HCT116 (cell line): Measurements from ENCODE around the gene STPG1. TPM values are rescaled to one million over a fixed set of nuclear protein-coding genes. Genes with fewer than 3 reads are reported as not detected.

Experiments used
- ATAC-seq: fragments of 200-7000 bp; cut with Tn5 transposase; 2 replicates; pipeline ENCODE4 v1.9.1; 2020; ENCODE audit warnings: mild to moderate bottlenecking, moderate library complexity
- BruUV-seq: library from RNA; stranded (reverse); fragments of 400-500 nt; replicated peaks from 2 replicates; lab custom pipeline; 2021; lab: Mats Ljungman, UMichigan
- CTCF ChIA-PET: fragments of 300-600 bp; sonication (Branson Sonifier 250); formaldehyde crosslinking; loops from one replicate; lab custom pipeline; 2021; ENCODE audit warnings: antibody characterized with exemption; lab: Charles Lee
- POLR2A ChIA-PET: fragments of 300-600, 350-600 bp; sonication (Branson Sonifier 250); formaldehyde crosslinking; loops from one replicate; lab custom pipeline; 2021; ENCODE audit warnings: antibody characterized with exemption; lab: Charles Lee
- RAD21 ChIA-PET, 2 experiments: fragments of 300-600 bp; sonication (Branson Sonifier 250); formaldehyde crosslinking; loops; one replicate each; lab custom pipeline; 2023; ENCODE audit warnings: low total read pairs in 2 of 2; ENCODE audit not compliant: uncharacterized antibody in 2 of 2, unreplicated experiment in 2 of 2, low non-redundant PET in 1 of 2; lab: Charles Lee
- DNase-seq: peaks from one replicate; pipeline ENCODE4 v3.0.0-alpha.2; 2010; ENCODE audit warnings: low read depth, low spot score
- H2AFZ ChIP-seq: fragments of 200-600 bp; shearing (Covaris generic), sonication (generic); 2 replicates; pipeline ENCODE4 v1.6.1; 2017; ENCODE audit warnings: low read depth, mixed run types, mixed read lengths, antibody characterized with exemption, low read length; ENCODE audit not compliant: poor library complexity, severe bottlenecking
- H3K27ac ChIP-seq: 2 replicates; pipeline ENCODE4 v1.5.1; 2012; ENCODE audit warnings: low read depth, low read length
- H3K27me3 ChIP-seq: fragments of 200-600 bp; sonication (generic); 2 replicates; pipeline ENCODE4 v1.6.1; 2016; ENCODE audit warnings: mixed run types, low read length, mixed read lengths; ENCODE audit not compliant: insufficient read depth
- H3K36me3 ChIP-seq, 2 experiments: fragments of 200-500 bp in 1 of 2; fragments of 200-600 bp in 1 of 2; sonication (Bioruptor generic) in 1 of 2; sonication (generic) in 1 of 2; 2 replicates each; pipeline versions ENCODE4 v1.5.1 to v1.6.1; 2014 to 2016; ENCODE audit warnings: low read length in 2 of 2, inconsistent platforms in 1 of 2, mixed read lengths in 1 of 2, mixed run types in 1 of 2; ENCODE audit not compliant: insufficient read depth in 2 of 2, control insufficient read depth in 1 of 2
- H3K4me1 ChIP-seq, 2 experiments: fragments of 200-600 bp in 1 of 2; sonication (generic) in 1 of 2; 2 replicates each; pipeline versions ENCODE4 v1.5.1 to v1.6.1; 2012 to 2017; ENCODE audit warnings: low read length in 2 of 2, inconsistent platforms in 1 of 2, mild to moderate bottlenecking in 1 of 2, mixed read lengths in 1 of 2, mixed run types in 1 of 2, moderate library complexity in 1 of 2; ENCODE audit not compliant: insufficient read depth in 2 of 2, control insufficient read depth in 1 of 2
- H3K4me2 ChIP-seq: fragments of 200-600 bp; sonication (generic); 2 replicates; pipeline ENCODE4 v1.6.1; 2017; ENCODE audit warnings: mixed run types, low read length, mixed read lengths
- H3K4me3 ChIP-seq, 2 experiments: fragments of 200-600 bp in 1 of 2; sonication (generic) in 1 of 2; replicated peaks in 1 of 2; 2 replicates each; pipeline ENCODE4 v1.5.1; 2011 to 2016; ENCODE audit warnings: low read length in 2 of 2, control low read depth in 1 of 2, low read depth in 1 of 2, mild to moderate bottlenecking in 1 of 2, mixed read lengths in 1 of 2, mixed run types in 1 of 2
- H3K79me2 ChIP-seq: fragments of 200-600 bp; sonication (generic); 2 replicates; pipeline ENCODE4 v1.6.1; 2017; ENCODE audit warnings: mild to moderate bottlenecking, mixed run types, low read length, moderate library complexity, mixed read lengths; ENCODE audit not compliant: insufficient read depth
- H3K9ac ChIP-seq: fragments of 200-600 bp; sonication (generic); 2 replicates; pipeline ENCODE4 v1.6.1; 2016; ENCODE audit warnings: low read length, mixed read lengths
- H3K9me2 ChIP-seq: fragments of 200-600 bp; sonication (generic), shearing (Covaris generic); 2 replicates; pipeline ENCODE4 v1.6.1; 2017; ENCODE audit warnings: mixed run types, mild to moderate bottlenecking, moderate library complexity; ENCODE audit not compliant: insufficient read depth
- H3K9me3 ChIP-seq, 2 experiments: fragments of 200-500 bp in 1 of 2; fragments of 200-600 bp in 1 of 2; sonication (Bioruptor generic) in 1 of 2; sonication (generic) in 1 of 2; 2 replicates each; pipeline ENCODE4 v1.6.1; 2014 to 2017; ENCODE audit warnings: low read length in 2 of 2, mixed read lengths in 2 of 2, inconsistent platforms in 1 of 2, low read depth in 1 of 2, mild to moderate bottlenecking in 1 of 2, mixed run types in 1 of 2, moderate library complexity in 1 of 2; ENCODE audit not compliant: control insufficient read depth in 1 of 2, insufficient read depth in 1 of 2
- H4K20me1 ChIP-seq: fragments of 200-600 bp; sonication (generic), shearing (Covaris generic); 2 replicates; pipeline ENCODE4 v1.6.1; 2017; ENCODE audit warnings: mixed run types, mild to moderate bottlenecking, moderate library complexity; ENCODE audit not compliant: insufficient read depth
- CBX3 ChIP-seq: IDR thresholded peaks from 2 replicates; pipeline ENCODE4 v1.6.1; 2012; ENCODE audit warnings: low read depth
- CEBPB ChIP-seq: IDR thresholded peaks from 2 replicates; pipeline ENCODE4 v1.6.1; 2012; ENCODE audit warnings: low read depth
- CTCF ChIP-seq, 3 experiments: fragments of 200-600 bp in 1 of 3; sonication (generic) in 1 of 3; IDR thresholded peaks in 2 of 3; conservative IDR thresholded peaks in 1 of 3; 2 replicates each; pipeline ENCODE4 v1.5.1; 2012 to 2017; ENCODE audit warnings: low read depth in 2 of 3, low read length in 2 of 3, antibody characterized with exemption in 1 of 3, borderline replicate concordance in 1 of 3, control low read depth in 1 of 3, mild to moderate bottlenecking in 1 of 3, mixed read lengths in 1 of 3, mixed run types in 1 of 3, moderate library complexity in 1 of 3; ENCODE audit not compliant: insufficient read depth in 1 of 3
- EGR1 ChIP-seq: IDR thresholded peaks from 2 replicates; pipeline ENCODE4 v1.6.1; 2012; ENCODE audit warnings: low read depth
- EZH2phosphoT487 ChIP-seq: fragments of 200-600 bp; IDR thresholded peaks from 2 replicates; pipeline ENCODE4 v1.6.1; 2018; ENCODE audit warnings: antibody characterized with exemption, borderline replicate concordance
- FOSL1 ChIP-seq: IDR thresholded peaks from 2 replicates; pipeline ENCODE4 v1.6.1; 2012; ENCODE audit warnings: low read depth
- MAX ChIP-seq: IDR thresholded peaks from 2 replicates; pipeline ENCODE4 v1.6.1; 2012
- POLR2A ChIP-seq: IDR thresholded peaks from 2 replicates; pipeline ENCODE4 v1.7.0; 2011; ENCODE audit warnings: borderline replicate concordance; ENCODE audit not compliant: insufficient read depth, insufficient read length; ENCODE audit errors: extremely low read depth
- RAD21 ChIP-seq: IDR thresholded peaks from 2 replicates; pipeline ENCODE4 v1.6.1; 2012; ENCODE audit warnings: low read depth, mild to moderate bottlenecking
- REST ChIP-seq: IDR thresholded peaks from 2 replicates; pipeline ENCODE4 v1.6.1; 2012; ENCODE audit warnings: low read depth
- SIN3A ChIP-seq: IDR thresholded peaks from 2 replicates; pipeline ENCODE4 v1.6.1; 2012; ENCODE audit warnings: low read depth
- TCF7L2 ChIP-seq: IDR thresholded peaks from 2 replicates; pipeline ENCODE4 v1.7.0; 2011; ENCODE audit warnings: borderline replicate concordance, inconsistent platforms; ENCODE audit not compliant: insufficient read depth, insufficient read length; ENCODE audit errors: extremely low read depth
- YY1 ChIP-seq: IDR thresholded peaks from 2 replicates; pipeline ENCODE4 v1.6.1; 2011; ENCODE audit warnings: low read length, low read depth, moderate library complexity, mild to moderate bottlenecking; ENCODE audit not compliant: insufficient replicate concordance; ENCODE audit errors: extremely low read depth
- ZFX ChIP-seq: fragments of 450-650 bp; IDR thresholded peaks from 2 replicates; pipeline ENCODE4 v1.6.1; 2017
- ZNF274 ChIP-seq: fragments of 200-500 bp; sonication (Bioruptor generic); IDR thresholded peaks from 2 replicates; pipeline ENCODE4 v1.6.1; 2014; ENCODE audit warnings: mild to moderate bottlenecking, low read depth, low read length, inconsistent platforms
- intact Hi-C: fragments of 100-400 bp; cut with micrococcal nuclease; formaldehyde crosslinking; loops from 2 replicates; pipeline ENCODE4 v1.10.0; 2022
- total RNA-seq: library from RNA; stranded (reverse); gene quantifications from one replicate; pipeline ENCODE4 v1.2.1, GENCODE V29; 2021; ENCODE audit not compliant: unreplicated experiment

The STPG1 gene
- total RNA-seq, 1 experiment from 2014 or later = 13.4 TPM

- CTCF ChIA-PET = interaction anchor here (1.3 to 1.7 kb wide), 2 partner anchors 11 to 75 kb away, joined by 3 to 4 read pairs; no protein-coding TSS in a partner anchor
- H3K9me3 ChIP-seq = no peaks in the 10 kb centered on the region
- RAD21 ChIA-PET = no interaction called here
- peaks cover 33 to 60% of the 10 kb centered on the region in 2 experiments for H3K4me1 ChIP-seq
- peaks cover 29% of the 10 kb centered on the region for H3K27me3 ChIP-seq
- TF ChIP-seq CTCF (IDR thresholded peaks at IDR 0.05 in 2 of 3, conservative IDR thresholded peaks at IDR 0.05 in 1 of 3; ENCODE audit: borderline replicate concordance in 1 of 3, insufficient read depth in 1 of 3, low read depth in 2 of 3, low read length in 2 of 3) = peak; percentile 20 to 38 (median 30); a peak in 4 of 6 replicates
- no peak for TF ChIP-seq MAX
- no peak for TF ChIP-seq EZH2phosphoT487
- TF ChIP-seq RAD21 = peak; percentile 32; the same call in 1 of the 2 replicates
- TF ChIP-seq POLR2A = no peak
- TF ChIP-seq YY1 = no peak
- no peak for TF ChIP-seq ZNF274
- TF ChIP-seq, all 23 proteins: peak for 2
- Histone ChIP-seq H4K20me1 (no peaks in the 10 kb centered on the region), H3K9me2 (no peaks in the 10 kb centered on the region), H2AFZ (no peak overlapping the region), H3K36me3 (no peaks in the 10 kb centered on the region), H3K4me3 (no peak overlapping the region), H3K9ac (no peak overlapping the region), H3K79me2 (no peaks in the 10 kb centered on the region), H3K4me2 (peak overlapping the region; percentile 52), H3K27ac (no peak overlapping the region)
- POLR2A ChIA-PET = no interaction called here
- BruUV-seq = no TSS peak
- ATAC-seq (peak; percentile 39; the same call in 1 of the 2 replicates), DNase-seq (no peak)
- intact Hi-C loops = no loop called here
Observed at GRCh38 chr1:24316645-24317044, 96.9 kb downstream of the STPG1 start.

- intact Hi-C loops = no loop called here
- DNase-seq (no peak), ATAC-seq (no peak)
- CTCF ChIA-PET = no interaction called here
- Histone ChIP-seq H3K36me3 (no peaks in the 10 kb centered on the region), H2AFZ (no peak overlapping the region), H3K27ac (no peak overlapping the region), H3K9me3 (no peaks in the 10 kb centered on the region), H3K79me2 (no peaks in the 10 kb centered on the region), H4K20me1 (no peaks in the 10 kb centered on the region), H3K9me2 (no peaks in the 10 kb centered on the region), H3K27me3 (peaks cover 30% of the 10 kb centered on the region), H3K9ac (no peak overlapping the region), H3K4me1 (peaks cover 22 to 48% of the 10 kb centered on the region in 2 experiments), H3K4me3 (no peak overlapping the region), H3K4me2 (peak overlapping the region; percentile 1; the same call in 1 of the 2 replicates)
- RAD21 ChIA-PET = no interaction called here
- POLR2A ChIA-PET = no interaction called here
- no TSS peak for BruUV-seq
- TF ChIP-seq CEBPB (no peak), FOSL1 (no peak), TCF7L2 (no peak), EGR1 (no peak), POLR2A (no peak), ZFX (no peak), ZNF274 (no peak), SIN3A (no peak), RAD21 (no peak), REST (no peak), CBX3 (no peak)
Observed at GRCh38 chr1:24315391-24315790, 98.2 kb downstream of the STPG1 start.
